AG09309 (cell line): ENCODE measurements around the gene RETREG2.
A peak's percentile ranks its signal among the peaks of the same experiment; 100 is the strongest.

ENCODE experiments used
- DNase-seq: peaks from one replicate; pipeline ENCODE4 v3.0.0-alpha.2; 2010; ENCODE audit warnings: low read depth
- H3K4me3 ChIP-seq: 2 replicates; pipeline ENCODE4 v1.5.1; 2011; ENCODE audit warnings: mild to moderate bottlenecking, low read depth, low read length, moderate library complexity; ENCODE audit not compliant: control insufficient read depth
- CTCF ChIP-seq: IDR thresholded peaks from 2 replicates; pipeline ENCODE4 v1.5.1; 2011; ENCODE audit warnings: mild to moderate bottlenecking, low read depth, low read length, inconsistent platforms; ENCODE audit not compliant: insufficient read depth, control insufficient read depth; ENCODE audit errors: missing control alignments

Gene RETREG2

GRCh38 chr2:219174146-219174545 is 3.9 kb upstream of the RETREG2 start:
- TF ChIP-seq CTCF: no peak

GRCh38 chr2:219174801-219175200 is 3.3 kb upstream of the RETREG2 start:
- H3K4me3 ChIP-seq: no peak overlapping the region
- TF ChIP-seq CTCF: no peak
- no peak for DNase-seq

More at GRCh38 chr2:219174146-219174545, 3.9 kb upstream of the RETREG2 start:
- no peak for DNase-seq
- H3K4me3 ChIP-seq: no peak overlapping the region

- H3K4me3 ChIP-seq: peak overlapping the region; percentile 9
- no peak for TF ChIP-seq CTCF
- DNase-seq: no peak
These were observed 2.6 kb upstream of the RETREG2 start for GRCh38 chr2:219175486-219175885.

GRCh38 chr2:219175928-219176817 is 1.9 kb upstream of the RETREG2 start:
- peak; percentile 1 for TF ChIP-seq CTCF
- H3K4me3 ChIP-seq: peak overlapping the region; percentile 63
- DNase-seq: no peak

GRCh38 chr2:219176818-219177551 is 1.1 kb upstream of the RETREG2 start, which contains the start of gene CNPPD1:
CNPPD1 (minus strand) TSS chr2:219176925; CDS start chr2:219176828, 97 bp downstream.
- TF ChIP-seq CTCF: peak; percentile 0
- H3K4me3 ChIP-seq: peak within 1 kb of the TSS; percentile 63
- peak; percentile 14 for DNase-seq

GRCh38 chr2:219178377-219179175 is 501 bp downstream of the RETREG2 start:
- DNase-seq: no peak
- no peak for TF ChIP-seq CTCF
- peak overlapping the region; percentile 76 for H3K4me3 ChIP-seq
